SU-DHL-6 (cell line): ENCODE data around the gene PRLR.

ENCODE experiments used
- H2AFZ ChIP-seq: fragments of 200-600 bp; sonication (generic); 2 replicates; pipeline ENCODE4 v1.6.1; 2014; ENCODE audit warnings: low read depth, mild to moderate bottlenecking, moderate library complexity, mixed read lengths, antibody characterized with exemption, low read length; ENCODE audit not compliant: severe bottlenecking
- H3F3A ChIP-seq: fragments of 200-600 bp; shearing (Covaris generic); 2 replicates; pipeline ENCODE4 v1.6.0; 2016; ENCODE audit warnings: antibody characterized with exemption, mild to moderate bottlenecking; ENCODE audit not compliant: insufficient read depth
- H3K27ac ChIP-seq: fragments of 200-600 bp; sonication (generic); 2 replicates; pipeline ENCODE4 v1.5.1; 2016; ENCODE audit warnings: low read depth, mild to moderate bottlenecking, low read length, moderate library complexity, mixed read lengths
- H3K27me3 ChIP-seq: fragments of 200-600 bp; sonication (generic), shearing (Covaris generic); 2 replicates; pipeline ENCODE4 v1.6.0; 2014; ENCODE audit warnings: mild to moderate bottlenecking, low read length
- H3K36me3 ChIP-seq: fragments of 200-600 bp; sonication (generic); 2 replicates; pipeline ENCODE4 v1.6.1; 2014; ENCODE audit warnings: mild to moderate bottlenecking, low read length, mixed read lengths
- H3K4me2 ChIP-seq: fragments of 300-600, 200-600 bp; shearing (Covaris generic), sonication (generic); 2 replicates; pipeline ENCODE4 v1.6.0; 2014; ENCODE audit warnings: low read length, low read depth, mild to moderate bottlenecking; ENCODE audit not compliant: poor library complexity, severe bottlenecking
- H3K4me3 ChIP-seq: fragments of 200-600 bp; sonication (generic); 2 replicates; pipeline ENCODE4 v1.5.1; 2014; ENCODE audit warnings: antibody characterized with exemption, low read length, mild to moderate bottlenecking, mixed read lengths; ENCODE audit not compliant: insufficient read depth, poor library complexity, severe bottlenecking
- H3K79me2 ChIP-seq: fragments of 200-600 bp; sonication (generic); 2 replicates; pipeline ENCODE4 v1.6.1; 2014; ENCODE audit warnings: mild to moderate bottlenecking, low read length, moderate library complexity; ENCODE audit not compliant: insufficient read depth
- H3K9ac ChIP-seq: fragments of 200-600 bp; sonication (generic); 2 replicates; pipeline ENCODE4 v1.7.0; 2014; ENCODE audit warnings: mild to moderate bottlenecking, low read length
- H3K9me2 ChIP-seq: fragments of 200-600 bp; sonication (generic); replicated peaks from 2 replicates; pipeline ENCODE4 v1.6.1; 2014; ENCODE audit warnings: low read length; ENCODE audit not compliant: insufficient read depth
- H3K9me3 ChIP-seq: fragments of 200-600 bp; sonication (generic); 2 replicates; pipeline ENCODE4 v1.6.1; 2014; ENCODE audit warnings: low read length, mixed read lengths; ENCODE audit not compliant: insufficient read depth
- H4K20me1 ChIP-seq: fragments of 200-600 bp; sonication (generic); 2 replicates; pipeline ENCODE4 v1.6.1; 2014; ENCODE audit warnings: low read depth, mild to moderate bottlenecking, antibody characterized with exemption, low read length, moderate library complexity, mixed read lengths
- EZH2phosphoT487 ChIP-seq: fragments of 200-600 bp; sonication (generic), shearing (Covaris generic); conservative IDR thresholded peaks from 2 replicates; pipeline ENCODE4 v1.6.1; 2018; ENCODE audit warnings: mild to moderate bottlenecking, antibody characterized with exemption, low read length, moderate library complexity, mixed read lengths
- TF ChIP-seq, protein P1 (sequence below): fragments of 200-600 bp; sonication (generic); IDR thresholded peaks from one replicate; pipeline ENCODE4 v1.5.1; 2017; ENCODE audit warnings: antibody characterized with exemption, mild to moderate bottlenecking, low read length, moderate library complexity; ENCODE audit not compliant: insufficient read depth, poor library complexity, severe bottlenecking

Gene PRLR

DNA sequence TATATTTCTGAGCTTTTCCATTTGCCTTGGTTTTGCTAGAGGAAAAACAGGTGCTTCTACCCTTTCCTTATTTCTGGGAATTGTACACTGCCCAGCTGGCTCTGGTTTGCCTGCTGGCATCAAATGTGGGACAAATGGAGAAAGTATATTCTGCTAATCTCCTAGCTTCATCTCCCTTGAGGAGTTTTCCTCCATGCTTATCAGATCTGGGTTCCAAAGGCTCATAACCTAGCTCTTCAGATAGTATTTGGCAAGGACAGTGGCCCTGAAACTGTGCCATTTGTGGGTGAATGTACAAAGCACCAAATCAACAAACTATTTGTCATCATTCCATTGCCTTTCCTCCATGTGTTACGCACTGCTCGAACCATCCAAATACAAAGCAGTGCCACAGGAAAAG lies 16.2 kb downstream of the PRLR start:
- Histone ChIP-seq H3K9ac (no peak overlapping the region), H3K4me3 (no peak overlapping the region), H3K4me2 (no peak overlapping the region), H4K20me1 (no peaks in the 10 kb centered on the region), H3K9me2 (no peaks in the 10 kb centered on the region), H3K36me3 (no peaks in the 10 kb centered on the region), H3K79me2 (no peaks in the 10 kb centered on the region), H3K27me3 (no peaks in the 10 kb centered on the region), H3K9me3 (no peaks in the 10 kb centered on the region), H3F3A (no peaks in the 10 kb centered on the region), H2AFZ (no peak overlapping the region), H3K27ac (no peak overlapping the region)
- TF ChIP-seq, protein P1, sequence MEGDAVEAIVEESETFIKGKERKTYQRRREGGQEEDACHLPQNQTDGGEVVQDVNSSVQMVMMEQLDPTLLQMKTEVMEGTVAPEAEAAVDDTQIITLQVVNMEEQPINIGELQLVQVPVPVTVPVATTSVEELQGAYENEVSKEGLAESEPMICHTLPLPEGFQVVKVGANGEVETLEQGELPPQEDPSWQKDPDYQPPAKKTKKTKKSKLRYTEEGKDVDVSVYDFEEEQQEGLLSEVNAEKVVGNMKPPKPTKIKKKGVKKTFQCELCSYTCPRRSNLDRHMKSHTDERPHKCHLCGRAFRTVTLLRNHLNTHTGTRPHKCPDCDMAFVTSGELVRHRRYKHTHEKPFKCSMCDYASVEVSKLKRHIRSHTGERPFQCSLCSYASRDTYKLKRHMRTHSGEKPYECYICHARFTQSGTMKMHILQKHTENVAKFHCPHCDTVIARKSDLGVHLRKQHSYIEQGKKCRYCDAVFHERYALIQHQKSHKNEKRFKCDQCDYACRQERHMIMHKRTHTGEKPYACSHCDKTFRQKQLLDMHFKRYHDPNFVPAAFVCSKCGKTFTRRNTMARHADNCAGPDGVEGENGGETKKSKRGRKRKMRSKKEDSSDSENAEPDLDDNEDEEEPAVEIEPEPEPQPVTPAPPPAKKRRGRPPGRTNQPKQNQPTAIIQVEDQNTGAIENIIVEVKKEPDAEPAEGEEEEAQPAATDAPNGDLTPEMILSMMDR = no peak
- no peak for TF ChIP-seq EZH2phosphoT487

DNA sequence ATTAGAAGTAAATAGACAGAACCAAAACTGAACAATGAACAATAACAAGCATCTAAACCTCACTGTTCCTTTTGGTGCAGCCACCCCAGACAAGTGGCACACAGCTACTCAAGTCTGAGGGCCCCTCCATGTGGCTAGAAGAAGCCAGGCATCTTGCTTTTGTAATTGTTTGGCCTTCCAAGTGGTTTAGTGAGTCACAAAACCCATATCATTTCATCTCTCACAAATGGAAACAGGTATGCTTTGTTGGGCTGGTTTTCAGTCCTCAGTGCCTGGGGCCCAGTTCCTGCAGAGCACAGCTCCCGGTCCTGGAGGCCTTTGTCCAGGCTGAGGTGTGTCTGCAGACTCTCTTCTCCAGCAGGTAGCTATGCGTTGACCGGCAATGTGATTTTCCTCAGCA lies 16.7 kb downstream of the PRLR start:
- H3K27ac ChIP-seq = no peak overlapping the region
- no peaks in the 10 kb centered on the region for H3K36me3 ChIP-seq
- H3K79me2 ChIP-seq = no peaks in the 10 kb centered on the region
- H3K9me2 ChIP-seq = no peaks in the 10 kb centered on the region
- no peaks in the 10 kb centered on the region for H3K27me3 ChIP-seq
- no peaks in the 10 kb centered on the region for H4K20me1 ChIP-seq
- H2AFZ ChIP-seq = no peak overlapping the region
- H3F3A ChIP-seq = no peaks in the 10 kb centered on the region
- H3K4me2 ChIP-seq = no peak overlapping the region
- no peaks in the 10 kb centered on the region for H3K9me3 ChIP-seq
- no peak overlapping the region for H3K4me3 ChIP-seq
- H3K9ac ChIP-seq = no peak overlapping the region
- no peak for TF ChIP-seq EZH2phosphoT487
- TF ChIP-seq, protein P1 = no peak

DNA sequence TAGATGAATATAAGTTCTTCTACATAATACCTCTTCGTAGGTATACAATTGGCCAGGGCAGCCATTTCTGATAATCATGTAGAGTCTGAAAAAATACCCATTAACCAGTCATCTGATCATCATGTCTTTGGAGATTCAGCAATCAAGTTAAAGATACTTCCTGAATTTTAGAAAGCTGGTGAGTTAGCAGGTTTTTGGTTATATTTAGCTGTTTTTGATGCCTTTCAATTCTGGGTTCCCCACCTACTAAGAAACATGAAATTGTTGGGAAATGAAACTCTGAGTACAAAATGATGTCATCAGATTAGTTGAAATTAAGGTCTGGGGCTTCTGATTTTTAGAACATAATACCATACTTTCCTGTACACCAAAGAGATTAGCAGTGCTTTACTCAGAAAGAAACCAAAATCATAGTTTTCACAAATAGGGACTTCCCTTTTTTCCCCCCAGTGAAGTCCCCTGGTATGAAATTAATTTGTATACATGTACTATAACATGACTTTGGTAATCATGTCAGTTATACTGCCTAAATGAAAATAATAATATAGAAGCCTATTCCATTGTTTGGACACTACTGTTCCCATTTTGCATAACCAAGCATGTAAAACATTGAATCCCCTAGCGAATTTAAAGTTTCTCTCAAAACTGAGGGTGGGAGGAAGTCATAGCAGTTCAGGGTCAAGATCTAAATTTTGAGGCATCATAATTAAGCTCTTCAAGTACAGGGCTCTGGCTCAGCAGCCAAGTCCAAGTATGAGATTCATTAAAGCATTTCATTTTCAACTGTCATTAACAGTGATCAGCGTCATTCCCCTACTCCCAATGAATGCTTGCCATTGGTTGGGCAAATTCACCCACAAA lies 17.9 kb downstream of the PRLR start:
- no peaks in the 10 kb centered on the region for H3K79me2 ChIP-seq
- H3K36me3 ChIP-seq = no peaks in the 10 kb centered on the region
- no peak overlapping the region for H2AFZ ChIP-seq
- H4K20me1 ChIP-seq = no peaks in the 10 kb centered on the region
- no peak for TF ChIP-seq EZH2phosphoT487
- TF ChIP-seq, protein P1 = no peak
- no peaks in the 10 kb centered on the region for H3F3A ChIP-seq
- H3K4me3 ChIP-seq = no peak overlapping the region
- H3K27ac ChIP-seq = no peak overlapping the region
- H3K9ac ChIP-seq = no peak overlapping the region
- no peak overlapping the region for H3K4me2 ChIP-seq
- no peaks in the 10 kb centered on the region for H3K27me3 ChIP-seq
- H3K9me3 ChIP-seq = no peaks in the 10 kb centered on the region
- H3K9me2 ChIP-seq = no peaks in the 10 kb centered on the region
